HCT116 (cell line): ENCODE measurements around the gene ANGEL1. TPM values are rescaled to one million over a fixed set of nuclear protein-coding genes. Genes with fewer than 3 reads are reported as not detected.

Experiments used
- ATAC-seq: fragments of 200-7000 bp; cut with Tn5 transposase; 2 replicates; pipeline ENCODE4 v1.9.1; 2020; ENCODE audit warnings: mild to moderate bottlenecking, moderate library complexity
- BruUV-seq: library from RNA; stranded (reverse); fragments of 400-500 nt; replicated peaks from 2 replicates; lab custom pipeline; 2021; lab: Mats Ljungman, UMichigan
- CTCF ChIA-PET: fragments of 300-600 bp; sonication (Branson Sonifier 250); formaldehyde crosslinking; loops from one replicate; lab custom pipeline; 2021; ENCODE audit warnings: antibody characterized with exemption; lab: Charles Lee
- POLR2A ChIA-PET: fragments of 300-600, 350-600 bp; sonication (Branson Sonifier 250); formaldehyde crosslinking; loops from one replicate; lab custom pipeline; 2021; ENCODE audit warnings: antibody characterized with exemption; lab: Charles Lee
- RAD21 ChIA-PET, 2 experiments: fragments of 300-600 bp; sonication (Branson Sonifier 250); formaldehyde crosslinking; loops; one replicate each; lab custom pipeline; 2023; ENCODE audit warnings: low total read pairs in 2 of 2; ENCODE audit not compliant: uncharacterized antibody in 2 of 2, unreplicated experiment in 2 of 2, low non-redundant PET in 1 of 2; lab: Charles Lee
- DNase-seq: peaks from one replicate; pipeline ENCODE4 v3.0.0-alpha.2; 2010; ENCODE audit warnings: low read depth, low spot score
- H2AFZ ChIP-seq: fragments of 200-600 bp; shearing (Covaris generic), sonication (generic); 2 replicates; pipeline ENCODE4 v1.6.1; 2017; ENCODE audit warnings: low read depth, mixed run types, mixed read lengths, antibody characterized with exemption, low read length; ENCODE audit not compliant: poor library complexity, severe bottlenecking
- H3K27ac ChIP-seq: 2 replicates; pipeline ENCODE4 v1.5.1; 2012; ENCODE audit warnings: low read depth, low read length
- H3K27me3 ChIP-seq: fragments of 200-600 bp; sonication (generic); 2 replicates; pipeline ENCODE4 v1.6.1; 2016; ENCODE audit warnings: mixed run types, low read length, mixed read lengths; ENCODE audit not compliant: insufficient read depth
- H3K36me3 ChIP-seq, 2 experiments: fragments of 200-500 bp in 1 of 2; fragments of 200-600 bp in 1 of 2; sonication (Bioruptor generic) in 1 of 2; sonication (generic) in 1 of 2; 2 replicates each; pipeline versions ENCODE4 v1.5.1 to v1.6.1; 2014 to 2016; ENCODE audit warnings: low read length in 2 of 2, inconsistent platforms in 1 of 2, mixed read lengths in 1 of 2, mixed run types in 1 of 2; ENCODE audit not compliant: insufficient read depth in 2 of 2, control insufficient read depth in 1 of 2
- H3K4me1 ChIP-seq, 2 experiments: fragments of 200-600 bp in 1 of 2; sonication (generic) in 1 of 2; 2 replicates each; pipeline versions ENCODE4 v1.5.1 to v1.6.1; 2012 to 2017; ENCODE audit warnings: low read length in 2 of 2, inconsistent platforms in 1 of 2, mild to moderate bottlenecking in 1 of 2, mixed read lengths in 1 of 2, mixed run types in 1 of 2, moderate library complexity in 1 of 2; ENCODE audit not compliant: insufficient read depth in 2 of 2, control insufficient read depth in 1 of 2
- H3K4me2 ChIP-seq: fragments of 200-600 bp; sonication (generic); 2 replicates; pipeline ENCODE4 v1.6.1; 2017; ENCODE audit warnings: mixed run types, low read length, mixed read lengths
- H3K4me3 ChIP-seq, 2 experiments: fragments of 200-600 bp in 1 of 2; sonication (generic) in 1 of 2; replicated peaks in 1 of 2; 2 replicates each; pipeline ENCODE4 v1.5.1; 2011 to 2016; ENCODE audit warnings: low read length in 2 of 2, control low read depth in 1 of 2, low read depth in 1 of 2, mild to moderate bottlenecking in 1 of 2, mixed read lengths in 1 of 2, mixed run types in 1 of 2
- H3K79me2 ChIP-seq: fragments of 200-600 bp; sonication (generic); 2 replicates; pipeline ENCODE4 v1.6.1; 2017; ENCODE audit warnings: mild to moderate bottlenecking, mixed run types, low read length, moderate library complexity, mixed read lengths; ENCODE audit not compliant: insufficient read depth
- H3K9ac ChIP-seq: fragments of 200-600 bp; sonication (generic); 2 replicates; pipeline ENCODE4 v1.6.1; 2016; ENCODE audit warnings: low read length, mixed read lengths
- H3K9me2 ChIP-seq: fragments of 200-600 bp; sonication (generic), shearing (Covaris generic); 2 replicates; pipeline ENCODE4 v1.6.1; 2017; ENCODE audit warnings: mixed run types, mild to moderate bottlenecking, moderate library complexity; ENCODE audit not compliant: insufficient read depth
- H3K9me3 ChIP-seq, 2 experiments: fragments of 200-500 bp in 1 of 2; fragments of 200-600 bp in 1 of 2; sonication (Bioruptor generic) in 1 of 2; sonication (generic) in 1 of 2; 2 replicates each; pipeline ENCODE4 v1.6.1; 2014 to 2017; ENCODE audit warnings: low read length in 2 of 2, mixed read lengths in 2 of 2, inconsistent platforms in 1 of 2, low read depth in 1 of 2, mild to moderate bottlenecking in 1 of 2, mixed run types in 1 of 2, moderate library complexity in 1 of 2; ENCODE audit not compliant: control insufficient read depth in 1 of 2, insufficient read depth in 1 of 2
- H4K20me1 ChIP-seq: fragments of 200-600 bp; sonication (generic), shearing (Covaris generic); 2 replicates; pipeline ENCODE4 v1.6.1; 2017; ENCODE audit warnings: mixed run types, mild to moderate bottlenecking, moderate library complexity; ENCODE audit not compliant: insufficient read depth
- CEBPB ChIP-seq: IDR thresholded peaks from 2 replicates; pipeline ENCODE4 v1.6.1; 2012; ENCODE audit warnings: low read depth
- EZH2 ChIP-seq: fragments of 200-600 bp; sonication (generic); IDR thresholded peaks from 2 replicates; pipeline ENCODE4 v1.6.1; 2017; ENCODE audit warnings: antibody characterized with exemption, mixed run types
- EZH2phosphoT487 ChIP-seq: fragments of 200-600 bp; IDR thresholded peaks from 2 replicates; pipeline ENCODE4 v1.6.1; 2018; ENCODE audit warnings: antibody characterized with exemption, borderline replicate concordance
- SIN3A ChIP-seq: IDR thresholded peaks from 2 replicates; pipeline ENCODE4 v1.6.1; 2012; ENCODE audit warnings: low read depth
- TCF7L2 ChIP-seq: IDR thresholded peaks from 2 replicates; pipeline ENCODE4 v1.7.0; 2011; ENCODE audit warnings: borderline replicate concordance, inconsistent platforms; ENCODE audit not compliant: insufficient read depth, insufficient read length; ENCODE audit errors: extremely low read depth
- YY1 ChIP-seq: IDR thresholded peaks from 2 replicates; pipeline ENCODE4 v1.6.1; 2011; ENCODE audit warnings: low read length, low read depth, moderate library complexity, mild to moderate bottlenecking; ENCODE audit not compliant: insufficient replicate concordance; ENCODE audit errors: extremely low read depth
- intact Hi-C: fragments of 100-400 bp; cut with micrococcal nuclease; formaldehyde crosslinking; loops from 2 replicates; pipeline ENCODE4 v1.10.0; 2022
- total RNA-seq: library from RNA; stranded (reverse); gene quantifications from one replicate; pipeline ENCODE4 v1.2.1, GENCODE V29; 2021; ENCODE audit not compliant: unreplicated experiment
- TF ChIP-seq, protein P1 (sequence below): IDR thresholded peaks from 2 replicates; pipeline ENCODE4 v1.6.1; 2012
- TF ChIP-seq, protein P2 (sequence below): IDR thresholded peaks from 2 replicates; pipeline ENCODE4 v1.6.1; 2011; ENCODE audit warnings: mild to moderate bottlenecking, low read length, moderate library complexity; ENCODE audit not compliant: insufficient replicate concordance; ENCODE audit errors: extremely low read depth

Gene ANGEL1
- total RNA-seq, 1 experiment from 2014 or later: 20.6 TPM

DNA sequence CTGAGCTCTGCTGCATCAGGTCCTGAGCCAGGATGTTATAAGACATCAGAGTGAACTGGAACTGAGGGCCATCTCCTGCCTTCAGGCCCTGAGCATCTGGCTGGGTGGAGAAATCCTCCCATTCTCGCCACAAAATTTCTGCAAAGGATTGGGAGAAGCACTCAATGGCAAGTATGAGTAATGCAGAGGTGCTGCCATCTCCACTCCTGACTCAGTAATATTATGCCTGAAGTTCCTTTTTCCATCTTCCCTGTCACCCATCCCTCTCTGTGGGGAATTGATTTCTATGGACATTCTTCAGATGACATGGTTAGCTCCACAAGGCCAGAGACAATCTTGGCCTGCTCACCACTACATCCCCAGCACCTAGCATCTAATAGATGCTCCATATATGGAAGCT is 4.7 kb downstream of the ANGEL1 start:
- intact Hi-C loops: no loop called here
- ChIA-PET CTCF (interaction anchor here (1.5 kb wide), 1 partner anchor 25 kb away, joined by 3 read pairs; no protein-coding TSS in a partner anchor), RAD21 (no interaction called here), POLR2A (no interaction called here)
- H3K79me2 ChIP-seq: peaks cover 21% of the 10 kb centered on the region
- H3K9ac ChIP-seq: no peak overlapping the region
- no TSS peak for BruUV-seq
- no peaks in the 10 kb centered on the region for H3K9me3 ChIP-seq
- no peaks in the 10 kb centered on the region for H4K20me1 ChIP-seq
- H3K4me1 ChIP-seq: peaks cover 5 to 16% of the 10 kb centered on the region in 2 experiments
- no peak overlapping the region for H3K4me2 ChIP-seq
- H2AFZ ChIP-seq: no peak overlapping the region
- DNase-seq (no peak), ATAC-seq (no peak)
- H3K9me2 ChIP-seq: no peaks in the 10 kb centered on the region
- no peak overlapping the region for H3K4me3 ChIP-seq
- no peaks in the 10 kb centered on the region for H3K27me3 ChIP-seq
- TF ChIP-seq EZH2phosphoT487: no peak
- TF ChIP-seq YY1: no peak
- TF ChIP-seq EZH2: no peak
- TF ChIP-seq, protein P1, sequence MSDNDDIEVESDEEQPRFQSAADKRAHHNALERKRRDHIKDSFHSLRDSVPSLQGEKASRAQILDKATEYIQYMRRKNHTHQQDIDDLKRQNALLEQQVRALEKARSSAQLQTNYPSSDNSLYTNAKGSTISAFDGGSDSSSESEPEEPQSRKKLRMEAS: no peak
- TF ChIP-seq TCF7L2: no peak
- no peak for TF ChIP-seq SIN3A
- TF ChIP-seq CEBPB: no peak
- TF ChIP-seq, all 23 proteins: peak for 0
- H3K27ac ChIP-seq: no peak overlapping the region
- H3K36me3 ChIP-seq: peaks cover 18 to 27% of the 10 kb centered on the region in 2 experiments; a peak in 2 of 4 replicates

DNA sequence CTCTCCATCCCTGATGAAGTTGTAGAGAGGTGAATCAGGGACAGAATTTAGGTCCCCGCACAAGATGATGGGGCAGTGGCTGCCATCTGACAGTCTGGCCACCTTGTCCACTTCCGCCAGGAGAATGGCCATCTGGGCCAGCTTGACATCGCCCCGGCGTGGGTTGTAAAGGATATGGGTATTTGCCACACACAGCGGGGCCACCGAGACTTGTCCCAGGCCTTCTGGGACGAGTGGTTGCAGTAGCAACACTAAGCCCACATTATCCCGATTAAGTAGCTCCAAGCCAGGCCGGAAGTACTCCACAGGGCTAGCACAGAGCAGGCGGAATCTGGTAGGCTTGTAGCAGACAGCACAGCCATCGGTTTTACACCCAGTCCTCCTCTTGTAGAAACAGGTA is 6.2 kb downstream of the ANGEL1 start:
- no peak for DNase-seq
- Histone ChIP-seq H3K9me3 (no peaks in the 10 kb centered on the region), H3K4me2 (no peak overlapping the region), H3K27ac (no peak overlapping the region), H3K4me3 (no peak overlapping the region), H3K27me3 (no peaks in the 10 kb centered on the region), H4K20me1 (no peaks in the 10 kb centered on the region), H3K79me2 (peaks cover 12% of the 10 kb centered on the region), H3K9me2 (no peaks in the 10 kb centered on the region), H3K9ac (no peak overlapping the region), H2AFZ (no peak overlapping the region), H3K4me1 (peaks cover 1 to 8% of the 10 kb centered on the region in 2 experiments; a peak in 3 of 4 replicates), H3K36me3 (peaks cover 27 to 32% of the 10 kb centered on the region in 2 experiments; a peak in 3 of 4 replicates)
- TF ChIP-seq CEBPB: no peak
- no peak for TF ChIP-seq YY1
- TF ChIP-seq, protein P2, sequence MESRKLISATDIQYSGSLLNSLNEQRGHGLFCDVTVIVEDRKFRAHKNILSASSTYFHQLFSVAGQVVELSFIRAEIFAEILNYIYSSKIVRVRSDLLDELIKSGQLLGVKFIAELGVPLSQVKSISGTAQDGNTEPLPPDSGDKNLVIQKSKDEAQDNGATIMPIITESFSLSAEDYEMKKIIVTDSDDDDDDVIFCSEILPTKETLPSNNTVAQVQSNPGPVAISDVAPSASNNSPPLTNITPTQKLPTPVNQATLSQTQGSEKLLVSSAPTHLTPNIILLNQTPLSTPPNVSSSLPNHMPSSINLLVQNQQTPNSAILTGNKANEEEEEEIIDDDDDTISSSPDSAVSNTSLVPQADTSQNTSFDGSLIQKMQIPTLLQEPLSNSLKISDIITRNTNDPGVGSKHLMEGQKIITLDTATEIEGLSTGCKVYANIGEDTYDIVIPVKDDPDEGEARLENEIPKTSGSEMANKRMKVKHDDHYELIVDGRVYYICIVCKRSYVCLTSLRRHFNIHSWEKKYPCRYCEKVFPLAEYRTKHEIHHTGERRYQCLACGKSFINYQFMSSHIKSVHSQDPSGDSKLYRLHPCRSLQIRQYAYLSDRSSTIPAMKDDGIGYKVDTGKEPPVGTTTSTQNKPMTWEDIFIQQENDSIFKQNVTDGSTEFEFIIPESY: no peak
- no peak for ATAC-seq
- intact Hi-C loops: no loop called here
- ChIA-PET RAD21 (no interaction called here), POLR2A (no interaction called here), CTCF (no interaction called here)
- no TSS peak for BruUV-seq
